ENCODE results near the gene DMKN. TPM values are rescaled to one million over a fixed set of nuclear protein-coding genes. Genes with fewer than 3 reads are reported as not detected.
A peak's percentile ranks its signal among the peaks of the same experiment; 100 is the strongest.

DMKN gene
- polyA plus RNA-seq (ENCODE audit: insufficient read length in 4 of 4), result 10 to 100 TPM; 76.2 to 91.6 (median 82.7) TPM

GRCh38 chr19:35513628-35514281 is at the start of gene DMKN:
DMKN (minus strand) TSS chr19:35513649; CDS start chr19:35513475, 174 bp downstream.
- DNase-seq (ENCODE audit: low read depth in 4 of 4, low spot score in 3 of 4), result no peak

GRCh38 chr19:35562776-35563175 is 49.3 kb upstream of the DMKN start:
- DNase-seq (ENCODE audit: low read depth in 4 of 4, low spot score in 3 of 4), result no peak

DNA sequence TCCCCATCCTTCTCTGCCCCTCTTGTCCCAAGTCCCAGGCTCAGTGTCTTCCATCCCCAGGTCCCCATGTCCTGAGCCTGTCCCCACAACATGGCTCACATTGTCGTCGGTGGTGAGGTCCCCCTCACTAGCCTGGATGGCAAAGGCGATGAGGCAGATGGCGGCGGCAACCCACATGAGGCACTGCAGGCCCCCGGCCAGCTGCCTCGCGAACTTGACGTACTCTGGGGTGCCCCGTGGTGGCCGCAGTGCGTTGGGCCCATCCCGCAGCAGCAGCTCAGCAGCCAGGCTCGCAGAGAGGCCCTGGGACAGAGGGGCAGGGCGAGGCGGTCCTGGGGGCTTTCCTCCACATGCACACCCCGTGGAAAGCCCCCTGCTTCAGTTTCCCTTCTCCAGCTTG is 48.9 kb upstream of the DMKN start:
- DNase-seq (ENCODE audit: low read depth in 4 of 4, low spot score in 3 of 4), result no peak

GRCh38 chr19:35561436-35561835 is 48.0 kb upstream of the DMKN start:
- no peak for DNase-seq (ENCODE audit: low read depth in 4 of 4, low spot score in 3 of 4)

- DNase-seq (ENCODE audit: low read depth in 4 of 4, low spot score in 3 of 4), result no peak
Observed at GRCh38 chr19:35560677-35561076, 47.2 kb upstream of the DMKN start.

DNA sequence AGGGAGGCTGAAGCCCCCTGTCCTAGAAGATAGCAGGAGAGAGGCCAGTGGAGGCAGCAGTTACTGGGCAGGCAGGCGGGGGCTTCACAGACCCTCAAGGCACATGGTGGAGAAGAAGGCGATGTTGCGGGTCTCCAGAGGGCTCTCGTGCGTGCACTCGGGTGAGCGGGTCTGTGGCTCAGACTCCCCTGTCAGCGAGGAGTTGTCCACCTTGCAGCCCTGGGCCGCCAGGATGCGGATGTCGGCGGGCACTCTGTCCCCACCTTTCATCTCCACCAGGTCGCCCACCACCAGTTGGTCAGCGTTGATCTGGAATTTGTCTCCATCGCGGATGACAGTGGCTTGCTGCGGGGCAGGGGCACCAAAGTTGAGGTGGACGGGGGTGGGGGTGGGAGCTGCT is 46.8 kb upstream of the DMKN start:
- DNase-seq (ENCODE audit: low read depth in 4 of 4, low spot score in 3 of 4), result no peak

- DNase-seq (ENCODE audit: low read depth in 4 of 4, low spot score in 3 of 4), result no peak
Observed at GRCh38 chr19:35559781-35560180, 46.3 kb upstream of the DMKN start.

DNA sequence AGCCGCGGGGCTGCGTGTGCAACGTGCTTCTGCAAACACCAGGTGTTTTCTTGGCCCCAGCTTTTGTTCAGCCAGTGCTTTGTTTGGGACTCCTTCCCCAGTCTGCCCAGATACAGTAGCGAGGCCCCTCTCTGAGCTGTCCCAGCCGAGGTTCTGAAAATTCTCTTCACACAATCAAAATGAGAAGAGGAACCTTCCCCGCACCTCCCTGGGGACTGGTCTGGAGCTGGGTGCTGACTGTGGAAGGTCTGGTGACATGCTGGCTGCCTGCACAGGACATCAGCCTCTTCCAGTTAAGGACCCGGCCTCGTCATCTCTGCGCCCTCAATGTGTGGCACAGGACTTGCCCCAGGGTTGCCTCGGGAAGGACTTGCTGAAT is 45.8 kb upstream of the DMKN start:
- DNase-seq (ENCODE audit: low read depth in 4 of 4, low spot score in 3 of 4), result no peak

DNA sequence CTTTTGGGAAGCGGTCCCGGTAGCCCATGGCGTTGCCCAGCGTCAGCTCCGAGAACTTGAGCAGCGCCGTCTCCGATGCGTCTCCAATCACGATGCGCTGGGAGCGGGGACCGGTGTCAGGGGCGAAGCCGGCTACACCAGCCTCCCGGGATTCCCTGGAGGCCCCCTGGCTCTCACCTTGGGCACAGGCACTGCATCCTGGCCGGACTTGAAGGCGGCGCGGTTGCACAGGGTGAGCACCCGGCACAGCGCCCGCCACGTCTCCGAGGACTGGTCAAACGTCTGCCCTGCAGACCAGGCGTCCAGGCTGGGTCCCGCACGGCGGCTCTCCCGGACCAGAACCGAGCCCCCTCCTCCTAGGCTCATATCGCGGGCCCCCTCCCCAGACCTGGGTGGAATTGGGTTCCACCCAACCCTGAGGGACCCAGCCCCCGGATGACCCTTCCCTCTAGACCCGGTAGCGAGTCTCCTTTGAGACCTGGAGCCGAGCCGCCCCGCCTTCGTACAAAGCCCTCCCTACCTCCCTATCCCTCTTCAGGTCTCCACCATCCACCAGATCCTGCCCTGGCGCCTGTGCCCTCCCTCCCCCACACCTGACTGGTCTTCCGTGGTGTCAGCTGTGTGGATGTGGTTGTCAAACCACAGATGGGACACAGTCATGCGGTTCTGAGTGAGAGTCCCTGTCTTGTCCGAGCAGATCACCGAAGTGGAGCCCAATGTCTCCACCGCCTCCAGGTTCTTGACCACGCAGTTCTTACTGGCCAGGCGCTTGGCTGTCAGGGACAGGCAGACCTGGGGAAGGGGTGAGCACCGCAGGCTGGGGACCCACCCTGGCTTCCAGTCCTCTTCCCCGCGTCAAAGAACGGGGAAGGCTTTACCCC is 45.2 kb upstream of the DMKN start:
- DNase-seq (ENCODE audit: low read depth in 4 of 4, low spot score in 3 of 4), result no peak

GRCh38 chr19:35557539-35558399 is 44.3 kb upstream of the DMKN start:
- peak in 2 of 4 donors; percentile 44 to 53 for DNase-seq (ENCODE audit: low read depth in 4 of 4, low spot score in 3 of 4)

DNA sequence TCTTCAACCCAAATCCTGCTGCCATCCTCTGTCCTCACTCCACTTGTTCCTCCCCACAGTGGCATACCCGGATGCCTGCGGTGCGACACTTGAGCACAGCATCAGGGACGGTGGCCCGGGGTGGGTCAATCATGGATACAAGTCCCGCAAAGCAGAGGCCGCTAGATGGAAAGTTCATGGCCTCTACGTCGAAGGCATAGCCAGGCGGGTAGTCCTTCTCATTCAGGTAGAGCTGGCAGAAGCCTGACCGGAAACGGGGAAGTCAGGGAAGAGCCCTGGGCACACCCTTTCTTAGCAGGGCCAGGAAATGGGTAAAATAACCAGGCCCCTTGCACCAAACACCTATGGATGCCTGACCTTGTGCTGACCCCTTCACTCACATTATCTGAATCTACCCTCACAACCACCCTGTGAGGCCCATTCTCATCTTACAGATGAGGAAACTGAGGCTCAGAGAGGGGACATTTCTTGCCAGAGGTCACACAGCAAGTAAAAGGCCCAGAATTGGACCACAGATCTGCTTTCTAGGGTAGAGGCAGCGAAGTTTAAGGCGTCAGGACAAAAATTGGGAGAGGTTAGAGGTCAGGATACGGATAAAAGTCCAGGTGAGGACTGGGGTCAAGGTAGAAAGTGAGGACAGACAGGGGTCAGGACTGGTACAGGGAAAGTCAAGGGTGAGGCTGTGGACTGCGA is 43.5 kb upstream of the DMKN start:
- DNase-seq (ENCODE audit: low read depth in 4 of 4, low spot score in 3 of 4), result no peak

- no peak for DNase-seq (ENCODE audit: low read depth in 4 of 4, low spot score in 3 of 4)
Observed at GRCh38 chr19:35556025-35556590, 42.7 kb upstream of the DMKN start.

- no peak for DNase-seq (ENCODE audit: low read depth in 4 of 4, low spot score in 3 of 4)
Observed at GRCh38 chr19:35555301-35556005, 42.0 kb upstream of the DMKN start.

- no peak for DNase-seq (ENCODE audit: low read depth in 4 of 4, low spot score in 3 of 4)
Observed at GRCh38 chr19:35554076-35554475, 40.6 kb upstream of the DMKN start.

DNA sequence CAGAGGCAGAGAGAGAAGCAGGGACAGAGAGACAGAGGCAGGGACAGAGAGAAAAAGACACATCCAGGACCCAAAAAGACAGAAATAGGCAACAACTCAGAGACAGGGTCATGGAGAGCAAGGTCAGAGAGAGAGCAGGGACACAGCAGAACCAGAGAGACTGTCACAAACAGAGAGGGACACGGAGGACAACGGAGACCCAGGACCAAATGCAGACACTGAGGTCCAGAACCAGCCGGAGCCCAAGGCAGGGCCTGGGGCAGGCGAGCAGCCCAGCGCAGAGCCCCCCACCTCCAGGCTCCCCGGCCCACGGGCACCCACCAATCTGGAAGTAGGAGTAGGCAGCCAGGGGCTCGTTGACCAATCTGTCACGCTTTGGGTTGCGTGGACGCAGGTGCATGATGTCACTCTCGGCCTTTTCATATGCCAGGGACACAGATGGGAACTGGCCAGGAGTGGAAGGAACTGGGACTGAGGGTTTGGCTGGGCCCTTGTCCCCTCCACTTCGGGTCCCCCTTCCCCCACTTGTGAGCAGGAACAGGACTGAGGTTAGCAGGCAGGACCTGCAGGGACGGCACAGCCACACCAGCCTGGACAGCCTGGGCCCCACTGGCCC is 40.0 kb upstream of the DMKN start:
- DNase-seq (ENCODE audit: low read depth in 4 of 4, low spot score in 3 of 4), result no peak

GRCh38 chr19:35552534-35553384 is 39.3 kb upstream of the DMKN start:
- no peak for DNase-seq (ENCODE audit: low read depth in 4 of 4, low spot score in 3 of 4)

DNA sequence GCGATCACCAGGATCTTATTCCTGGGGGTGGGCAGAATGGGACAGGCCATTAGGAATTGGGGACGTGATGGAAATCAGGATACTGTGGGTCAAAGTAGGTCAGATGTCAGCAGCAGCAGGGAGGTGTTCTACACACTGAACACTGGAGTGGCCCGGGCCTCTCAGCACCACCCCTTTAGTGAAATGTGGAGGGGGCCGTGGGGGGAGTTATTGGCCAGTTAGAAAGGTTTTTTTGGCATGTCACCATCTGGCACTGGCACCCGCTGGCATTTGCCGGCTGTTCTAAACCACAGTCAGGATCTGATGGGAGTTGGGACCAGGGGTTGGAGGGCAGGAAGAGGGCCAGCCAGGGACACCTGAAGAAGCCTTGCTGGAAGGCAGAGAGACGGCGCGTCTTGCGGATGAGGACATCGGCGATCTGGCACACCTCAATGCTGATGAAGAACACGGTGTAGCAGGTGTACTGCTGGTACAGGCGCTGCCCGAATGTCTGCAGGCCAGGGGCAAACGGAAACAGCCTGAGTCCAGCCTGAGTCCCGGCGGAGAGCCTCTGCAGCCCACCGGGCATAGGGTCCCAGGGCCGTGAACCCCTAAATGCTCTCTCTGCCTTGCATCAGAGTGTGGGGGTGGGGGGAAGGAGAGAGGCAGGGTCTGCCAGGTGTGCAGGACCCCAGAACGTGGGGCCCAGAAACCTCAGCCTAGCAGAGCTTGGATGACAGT is 37.8 kb upstream of the DMKN start:
- no peak for DNase-seq (ENCODE audit: low read depth in 4 of 4, low spot score in 3 of 4)

All from right renal pelvis (tissue), 4 donors.